Heart left ventricle (tissue), 16 donors: Measurements from ENCODE around the gene PCDHGA11. TPM values are rescaled to one million over a fixed set of nuclear protein-coding genes. Genes with fewer than 3 reads are reported as not detected.
A peak's percentile ranks its signal among the peaks of the same experiment; 100 is the strongest.

ENCODE experiments used
- ATAC-seq, 4 donors: fragments of 200-7000 bp; cut with Tn5 transposase; one replicate each; pipeline ENCODE4 v1.9.1; 2020 to 2022; ENCODE audit warnings: moderate library complexity in 4 of 4, mild to moderate bottlenecking in 3 of 4, moderate number of reproducible peaks in 1 of 4
- DNase-seq, 5 donors: peaks; one replicate each; pipeline ENCODE4 v3.0.0-alpha.2; 2020
- H3K27ac ChIP-seq, 12 donors: fragments of 200-600 bp; sonication (generic) in 4 of 12; one replicate each; pipeline versions ENCODE4 v1.5.0 to v1.8.0; 2016 to 2022; ENCODE audit warnings: mild to moderate bottlenecking in 2 of 12
- H3K27me3 ChIP-seq, 9 donors: fragments of 200-600 bp; sonication (generic) in 2 of 9; one replicate each; pipeline versions ENCODE4 v1.5.1 to v1.8.0; 2016 to 2022; ENCODE audit warnings: mild to moderate bottlenecking in 3 of 9
- H3K36me3 ChIP-seq, 9 donors: fragments of 200-600 bp; sonication (generic) in 2 of 9; one replicate each; pipeline versions ENCODE4 v1.5.0 to v1.8.0; 2018 to 2022; ENCODE audit warnings: mild to moderate bottlenecking in 2 of 9
- H3K4me1 ChIP-seq, 12 donors: fragments of 200-600 bp; sonication (generic) in 4 of 12; one replicate each; pipeline versions ENCODE4 v1.5.0 to v1.8.0; 2016 to 2022; ENCODE audit warnings: mild to moderate bottlenecking in 3 of 12
- H3K4me3 ChIP-seq, 12 donors: fragments of 200-600 bp; sonication (generic) in 4 of 12; one replicate each; pipeline versions ENCODE4 v1.5.0 to v1.8.0; 2017 to 2022; ENCODE audit warnings: mild to moderate bottlenecking in 9 of 12, moderate library complexity in 4 of 12
- H3K9me3 ChIP-seq, 12 donors: fragments of 200-600 bp; sonication (generic) in 4 of 12; one replicate each; pipeline versions ENCODE4 v1.5.0 to v1.8.0; 2016 to 2022; ENCODE audit warnings: mild to moderate bottlenecking in 1 of 12
- CTCF ChIP-seq, 12 donors: fragments of 200-600 bp; sonication (generic) in 4 of 12; IDR thresholded peaks; one replicate each; pipeline versions ENCODE4 v1.5.0 to v1.8.0; 2018 to 2022; ENCODE audit warnings: antibody characterized with exemption in 12 of 12, mild to moderate bottlenecking in 5 of 12
- POLR2A ChIP-seq, 2 donors: fragments of 450-650 bp; IDR thresholded peaks; one replicate each; pipeline ENCODE4 v1.6.1; 2017; ENCODE audit warnings: antibody characterized with exemption in 2 of 2, mild to moderate bottlenecking in 2 of 2, moderate library complexity in 2 of 2
- WGBS, 4 donors: extraction: QIAGEN DNeasy Blood & Tissue Kit in 2 of 4; methylation state at CpG; one replicate each; pipeline versions ENCODE4 v1.1.5 to v1.1.7; 2013 to 2018; 5-methylcytosine and 5-hydroxymethylcytosine counted together
- intact Hi-C, 10 donors: fragments of 100-400 bp; cut with DNase I; formaldehyde crosslinking; loops; one replicate each; pipeline versions ENCODE4 v1.11.1 to v1.14.2; 2022
- polyA plus RNA-seq, 2 donors: library from polyadenylated mRNA; stranded (reverse); fragments of 200-250 nt; gene quantifications; one replicate each; pipeline ENCODE4 v1.2.3, GENCODE V29; 2013
- total RNA-seq, 9 donors: library from RNA; depleted of rRNA in 2 of 9; stranded (reverse); fragments of >200 nt in 2 of 9; fragmentation: NEBNext Ultra II Directional in 3 of 9; extraction: Animal tissue kit (Norgen Biotek cat#: 25700) in 3 of 9; gene quantifications; one replicate each; pipeline versions ENCODE4 v1.1.0 to v1.2.4, GENCODE V29; 2016 to 2023
- donor health status: ischemic (EF 13 %, LVEDD 7.1; RV severe dilation, severe dysfunction).
- donor health status: healthy with polysubstance abuse.
- donor health status: DM: no; HTN: yes; CAD: no.
- donor health status: DM: no; HTN: no; CAD: no.
- donor health status: ischemic (EF 25% LVEDD 6.9; RV normal size, moderate dysfunction).
- donor health status: ischemic (EF 25% LVEDD 5.7; RV mildly dilated, moderate dysfunction).
- donor health status: healthy.
- donor health status: DM: yes; HTN: yes; CAD: no.
- donor health status: ischemic (EF 35%, LVEDD 5.7; RV mildly dilated, moderate dysfunction).
- donor health status: nonischemic (EF 11% LVEDD 7.7; RV severe dilation, severe dysfunction).
- donor health status: DM: yes; HTN: yes; CAD: no.
- donor health status: PGD.
- donor health status: ischemic (EF 29% LVEDD 5.4; RV normal size, mild dysfunction).
- donor health status: nonischemic (EF 23%, LVEDD 6.1; RV moderate dilation, normal function).

The PCDHGA11 gene
- total and polyA plus RNA-seq, 11 donors = 1.8 to 9.0 (median 5.0) TPM

DNA sequence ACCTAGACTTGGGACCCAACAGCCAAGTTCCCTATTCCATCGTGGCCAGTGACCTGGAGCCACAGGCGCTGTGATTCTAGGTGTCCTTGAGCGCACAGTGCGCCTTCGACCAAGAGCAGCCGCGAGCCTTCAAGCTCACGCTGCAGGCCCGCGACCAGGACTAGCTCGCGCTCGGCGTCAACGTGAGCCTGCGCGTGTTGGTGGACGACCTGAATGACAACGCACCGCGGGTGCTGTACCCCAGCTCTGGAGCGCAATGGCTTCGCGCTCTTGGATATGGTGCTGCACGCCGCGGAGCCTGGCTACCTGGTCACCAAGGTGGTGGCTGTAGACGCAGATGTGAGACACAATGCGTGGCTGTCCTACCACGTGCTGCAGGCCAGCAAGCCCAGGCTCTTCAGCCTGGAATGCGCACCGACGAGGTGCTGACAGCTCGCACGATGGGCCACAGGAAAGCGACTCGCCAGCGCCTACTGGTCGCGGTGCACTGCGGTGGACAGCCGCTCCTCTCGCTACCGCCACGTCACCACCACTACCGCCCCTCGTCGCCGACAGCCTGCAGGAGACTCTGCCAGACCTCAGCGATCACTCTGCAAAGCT, 20.8 kb downstream of the PCDHGA11 start:
- no peak for TF ChIP-seq CTCF (IDR thresholded peaks at IDR 0.05)
- no peak for TF ChIP-seq POLR2A (IDR thresholded peaks at IDR 0.05)
- peak; percentile 53 to 93 (median 84) for ATAC-seq
- Histone ChIP-seq H3K36me3 (peaks cover 0 to 4% (median 0%) of the 10 kb centered on the region in 9 donors), H3K9me3 (peaks cover 0 to 97% (median 18%) of the 10 kb centered on the region in 12 donors), H3K27ac (no peak overlapping the region), H3K4me3 (no peak overlapping the region), H3K4me1 (peaks cover 0 to 12% (median 0%) of the 10 kb centered on the region in 12 donors), H3K27me3 (no peaks in the 10 kb centered on the region)
- peak in 3 of 5 donors; percentile 41 to 71 (median 68) for DNase-seq
- WGBS, 4 donors = 49 to 66% (median 54%) methylated on average over 41 to 50 of the region's 50 CpGs
- intact Hi-C loops = no loop called here

DNA sequence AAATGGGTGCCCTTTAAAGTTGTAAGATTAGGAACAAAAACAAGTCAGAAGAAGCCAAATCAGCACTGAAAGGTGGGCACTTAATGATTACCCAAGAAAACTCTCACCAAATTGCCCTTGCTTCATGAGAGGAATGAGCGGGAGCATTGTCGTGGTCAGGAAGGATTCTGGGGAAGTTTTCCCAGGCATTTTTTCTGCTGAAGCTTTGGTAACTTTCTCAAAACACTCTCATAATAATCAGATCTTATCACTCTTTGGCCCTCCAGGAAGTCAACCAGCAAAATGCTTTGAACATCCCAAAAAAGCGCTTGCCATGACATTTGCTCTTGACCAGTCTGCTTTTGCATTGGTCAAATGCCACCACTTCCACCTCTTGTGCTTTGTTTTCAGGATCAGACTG, 44.5 kb downstream of the PCDHGA11 start:
- intact Hi-C loops = no loop called here
- TF ChIP-seq CTCF (IDR thresholded peaks at IDR 0.05) (no peak), POLR2A (IDR thresholded peaks at IDR 0.05) (no peak)
- no peaks in the 10 kb centered on the region for H3K4me1 ChIP-seq
- DNase-seq = no peak
- ATAC-seq = no peak
- peaks cover 0 to 3% (median 0%) of the 10 kb centered on the region in 9 donors for H3K27me3 ChIP-seq
- no peak overlapping the region for H3K4me3 ChIP-seq
- peaks cover 0 to 15% (median 0%) of the 10 kb centered on the region in 12 donors for H3K9me3 ChIP-seq
- 91 to 99% (median 97%) methylated on average over 3 of the region's 3 CpGs for WGBS, 4 donors
- H3K36me3 ChIP-seq = peaks cover 0 to 19% (median 0%) of the 10 kb centered on the region in 9 donors
- no peak overlapping the region for H3K27ac ChIP-seq

Other genes starting within 250 kb of the PCDHGA11 start
Only the 30 nearest of the 37 such genes appear.
- gene PCDHB12, start 212.3 kb upstream of the PCDHGA11 start, total RNA-seq = 1 to 10 TPM in 5 of 9 donors, under 1 TPM in 4; 0.37 to 2.4 (median 1.2) TPM
- under 1 TPM; 0.27 to 0.58 TPM for gene PCDHB12, start 212.3 kb upstream of the PCDHGA11 start, polyA plus RNA-seq
- gene PCDHB13, start 207.1 kb upstream of the PCDHGA11 start, total RNA-seq = 1 to 10 TPM; 2.5 to 5.9 (median 3.6) TPM
- gene PCDHB13, start 207.1 kb upstream of the PCDHGA11 start, polyA plus RNA-seq = 1 to 10 TPM in 1 of 2 donors, under 1 TPM in 1; 0.99 to 1.5 TPM
- gene PCDHB14, start 197.7 kb upstream of the PCDHGA11 start, total RNA-seq = 1 to 10 TPM; 2.6 to 6.1 (median 4.3) TPM
- 1 to 10 TPM in 1 of 2 donors, under 1 TPM in 1; 0.91 to 1.7 TPM for gene PCDHB14, start 197.7 kb upstream of the PCDHGA11 start, polyA plus RNA-seq
- 1 to 10 TPM; 3.7 to 7.5 (median 4.5) TPM for gene PCDHB15, start 175.7 kb upstream of the PCDHGA11 start, total RNA-seq
- gene PCDHB15, start 175.7 kb upstream of the PCDHGA11 start, polyA plus RNA-seq = 1 to 10 TPM; 1.6 to 2.8 TPM
- gene SLC25A2, start 117.0 kb upstream of the PCDHGA11 start, total RNA-seq = not detected
- gene SLC25A2, start 117.0 kb upstream of the PCDHGA11 start, polyA plus RNA-seq = not detected
- gene TAF7, start 100.3 kb upstream of the PCDHGA11 start, total RNA-seq = 100 to 1,000 TPM in 4 of 9 donors, 10 to 100 TPM in 5; 73.9 to 107 (median 99.9) TPM
- 100 to 1,000 TPM in 1 of 2 donors, 10 to 100 TPM in 1; 47.2 to 159 TPM for gene TAF7, start 100.3 kb upstream of the PCDHGA11 start, polyA plus RNA-seq
- gene PCDHGA1, start 90.5 kb upstream of the PCDHGA11 start, total RNA-seq = 1 to 10 TPM; 2.1 to 4.9 (median 3.5) TPM
- 1 to 10 TPM; 1.3 to 1.4 TPM for gene PCDHGA1, start 90.5 kb upstream of the PCDHGA11 start, polyA plus RNA-seq
- 10 to 100 TPM in 6 of 9 donors, 1 to 10 TPM in 3; 5.8 to 15.1 (median 10.7) TPM for gene PCDHGA2, start 82.3 kb upstream of the PCDHGA11 start, total RNA-seq
- gene PCDHGA2, start 82.3 kb upstream of the PCDHGA11 start, polyA plus RNA-seq = 1 to 10 TPM; 2.7 to 3.6 TPM
- 10 to 100 TPM in 8 of 9 donors, 1 to 10 TPM in 1; 7.6 to 27.2 (median 14.7) TPM for gene PCDHGA3, start 77.2 kb upstream of the PCDHGA11 start, total RNA-seq
- gene PCDHGA3, start 77.2 kb upstream of the PCDHGA11 start, polyA plus RNA-seq = 1 to 10 TPM; 3.5 to 5.9 TPM
- 10 to 100 TPM in 4 of 9 donors, 1 to 10 TPM in 5; 4.4 to 11.9 (median 8.6) TPM for gene PCDHGB1, start 71.0 kb upstream of the PCDHGA11 start, total RNA-seq
- gene PCDHGB1, start 71.0 kb upstream of the PCDHGA11 start, polyA plus RNA-seq = 1 to 10 TPM in 1 of 2 donors, under 1 TPM in 1; 0.85 to 5.9 TPM
- gene PCDHGA4, start 66.0 kb upstream of the PCDHGA11 start, total RNA-seq = 10 to 100 TPM in 5 of 9 donors, 1 to 10 TPM in 4; 5.1 to 13.7 (median 11.0) TPM
- gene PCDHGA4, start 66.0 kb upstream of the PCDHGA11 start, polyA plus RNA-seq = 1 to 10 TPM; 2.5 to 5.1 TPM
- 10 to 100 TPM in 5 of 9 donors, 1 to 10 TPM in 4; 4.4 to 13.8 (median 10.4) TPM for gene PCDHGB2, start 61.1 kb upstream of the PCDHGA11 start, total RNA-seq
- gene PCDHGB2, start 61.1 kb upstream of the PCDHGA11 start, polyA plus RNA-seq = 1 to 10 TPM; 2.1 to 3.9 TPM
- 1 to 10 TPM; 2.9 to 9.6 (median 7.2) TPM for gene PCDHGA5, start 56.9 kb upstream of the PCDHGA11 start, total RNA-seq
- gene PCDHGA5, start 56.9 kb upstream of the PCDHGA11 start, polyA plus RNA-seq = 1 to 10 TPM; 1.5 to 4.4 TPM
- 10 to 100 TPM in 4 of 9 donors, 1 to 10 TPM in 5; 4.0 to 14.9 (median 9.8) TPM for gene PCDHGB3, start 50.8 kb upstream of the PCDHGA11 start, total RNA-seq
- gene PCDHGB3, start 50.8 kb upstream of the PCDHGA11 start, polyA plus RNA-seq = 1 to 10 TPM; 1.7 to 5.4 TPM
- 10 to 100 TPM in 1 of 9 donors, 1 to 10 TPM in 8; 3.6 to 10.3 (median 7.7) TPM for gene PCDHGA6, start 47.2 kb upstream of the PCDHGA11 start, total RNA-seq
- gene PCDHGA6, start 47.2 kb upstream of the PCDHGA11 start, polyA plus RNA-seq = 1 to 10 TPM; 2.2 to 6.7 TPM
- gene PCDHGA7, start 38.3 kb upstream of the PCDHGA11 start, total RNA-seq = 10 to 100 TPM in 2 of 9 donors, 1 to 10 TPM in 7; 4.4 to 14.1 (median 7.6) TPM
- gene PCDHGA7, start 38.3 kb upstream of the PCDHGA11 start, polyA plus RNA-seq = 1 to 10 TPM; 1.4 to 5.1 TPM
- gene PCDHGB4, start 33.4 kb upstream of the PCDHGA11 start, total RNA-seq = 10 to 100 TPM in 2 of 9 donors, 1 to 10 TPM in 7; 4.5 to 11.9 (median 7.3) TPM
- 1 to 10 TPM; 2.0 to 3.8 TPM for gene PCDHGB4, start 33.4 kb upstream of the PCDHGA11 start, polyA plus RNA-seq
- 10 to 100 TPM in 3 of 9 donors, 1 to 10 TPM in 6; 4.7 to 14.6 (median 8.1) TPM for gene PCDHGA8, start 28.4 kb upstream of the PCDHGA11 start, total RNA-seq
- 1 to 10 TPM in 1 of 2 donors, under 1 TPM in 1; 0.76 to 3.8 TPM for gene PCDHGA8, start 28.4 kb upstream of the PCDHGA11 start, polyA plus RNA-seq
- gene PCDHGB5, start 23.1 kb upstream of the PCDHGA11 start, total RNA-seq = 10 to 100 TPM in 3 of 9 donors, 1 to 10 TPM in 6; 5.9 to 15.5 (median 9.9) TPM
- 1 to 10 TPM; 4.4 to 5.1 TPM for gene PCDHGB5, start 23.1 kb upstream of the PCDHGA11 start, polyA plus RNA-seq
- gene PCDHGA9, start 18.3 kb upstream of the PCDHGA11 start, total RNA-seq = 1 to 10 TPM; 2.3 to 9.6 (median 5.3) TPM
- gene PCDHGA9, start 18.3 kb upstream of the PCDHGA11 start, polyA plus RNA-seq = 1 to 10 TPM; 1.3 to 5.5 TPM
- 10 to 100 TPM in 1 of 9 donors, 1 to 10 TPM in 8; 4.1 to 10.4 (median 6.5) TPM for gene PCDHGB6, start 13.0 kb upstream of the PCDHGA11 start, total RNA-seq
- 1 to 10 TPM; 2.3 to 4.5 TPM for gene PCDHGB6, start 13.0 kb upstream of the PCDHGA11 start, polyA plus RNA-seq
- 10 to 100 TPM in 1 of 9 donors, 1 to 10 TPM in 8; 3.3 to 11.3 (median 6.1) TPM for gene PCDHGA10, start 8.1 kb upstream of the PCDHGA11 start, total RNA-seq
- gene PCDHGA10, start 8.1 kb upstream of the PCDHGA11 start, polyA plus RNA-seq = 1 to 10 TPM; 1.1 to 3.1 TPM
- 10 to 100 TPM in 5 of 9 donors, 1 to 10 TPM in 4; 5.1 to 15.0 (median 11.1) TPM for gene PCDHGB7, start 3.4 kb upstream of the PCDHGA11 start, total RNA-seq
- 1 to 10 TPM; 3.3 to 4.8 TPM for gene PCDHGB7, start 3.4 kb upstream of the PCDHGA11 start, polyA plus RNA-seq
- gene PCDHGA12, start 9.5 kb downstream of the PCDHGA11 start, total RNA-seq = 10 to 100 TPM in 1 of 9 donors, 1 to 10 TPM in 8; 3.2 to 15.5 (median 7.3) TPM
- gene PCDHGA12, start 9.5 kb downstream of the PCDHGA11 start, polyA plus RNA-seq = 1 to 10 TPM; 3.2 to 5.0 TPM
- 10 to 100 TPM; 12.3 to 32.5 (median 18.4) TPM for gene PCDHGC3, start 54.9 kb downstream of the PCDHGA11 start, total RNA-seq
- gene PCDHGC3, start 54.9 kb downstream of the PCDHGA11 start, polyA plus RNA-seq = 10 to 100 TPM; 23.3 to 34.8 TPM
- 10 to 100 TPM in 1 of 9 donors, 1 to 10 TPM in 8; 1.7 to 10.4 (median 2.9) TPM for gene PCDHGC4, start 64.0 kb downstream of the PCDHGA11 start, total RNA-seq
- 1 to 10 TPM in 1 of 2 donors, under 1 TPM in 1; 0.39 to 4.2 TPM for gene PCDHGC4, start 64.0 kb downstream of the PCDHGA11 start, polyA plus RNA-seq
- 1 to 10 TPM; 1.5 to 5.4 (median 3.0) TPM for gene PCDHGC5, start 68.0 kb downstream of the PCDHGA11 start, total RNA-seq
- 1 to 10 TPM in 1 of 2 donors, under 1 TPM in 1; 0.72 to 5.4 TPM for gene PCDHGC5, start 68.0 kb downstream of the PCDHGA11 start, polyA plus RNA-seq
- 100 to 1,000 TPM in 1 of 9 donors, 10 to 100 TPM in 8; 38.8 to 137 (median 61.5) TPM for gene DIAPH1, start 197.9 kb downstream of the PCDHGA11 start, total RNA-seq
- gene DIAPH1, start 197.9 kb downstream of the PCDHGA11 start, polyA plus RNA-seq = 10 to 100 TPM; 29.9 to 79.6 TPM
- 10 to 100 TPM; 24.5 to 39.0 (median 32.2) TPM for gene HDAC3, start 215.8 kb downstream of the PCDHGA11 start, total RNA-seq
- 10 to 100 TPM; 33.3 TPM for gene HDAC3, start 215.8 kb downstream of the PCDHGA11 start, polyA plus RNA-seq
- 1 to 10 TPM in 3 of 9 donors, under 1 TPM in 6; 0.25 to 2.5 (median 0.65) TPM for gene RELL2, start 215.9 kb downstream of the PCDHGA11 start, total RNA-seq
- gene RELL2, start 215.9 kb downstream of the PCDHGA11 start, polyA plus RNA-seq = 1 to 10 TPM in 1 of 2 donors, under 1 TPM in 1; 0.88 to 2.7 TPM